HepG2 (cell line): ENCODE measurements around the gene SFTA2. TPM values are rescaled to one million over a fixed set of nuclear protein-coding genes. Genes with fewer than 3 reads are reported as not detected.

Source experiments
- CTCF ChIP-seq: sonication (generic); formaldehyde crosslinking; IDR thresholded peaks from 2 replicates; pipeline ENCODE4 v1.5.0; 2020; ENCODE audit warnings: mild to moderate bottlenecking, missing genetic modification reagents, moderate library complexity
- ERF ChIP-seq: IDR thresholded peaks from 2 replicates; pipeline ENCODE4 v1.6.1; 2018; ENCODE audit warnings: missing biosample characterization, missing genetic modification reagents
- HDAC1 ChIP-seq: sonication (generic); formaldehyde crosslinking; IDR thresholded peaks from 2 replicates; pipeline ENCODE4 v1.5.1; 2020; ENCODE audit warnings: mild to moderate bottlenecking, missing genetic modification reagents
- MIXL1 ChIP-seq: IDR thresholded peaks from 2 replicates; pipeline ENCODE4 v1.6.1; 2016
- NR2C2 ChIP-seq: sonication (generic); formaldehyde crosslinking; IDR thresholded peaks from 2 replicates; pipeline ENCODE4 v1.4.0; 2020; ENCODE audit warnings: missing genetic modification reagents, mild to moderate bottlenecking, moderate library complexity, borderline replicate concordance
- SP1 ChIP-seq, 2 experiments: fragments of 450-650 bp in 1 of 2; sonication (generic) in 1 of 2; formaldehyde crosslinking in 1 of 2; IDR thresholded peaks; 2 replicates each; pipeline versions ENCODE4 v1.4.0 to v1.6.1; 2016 to 2020; ENCODE audit warnings: missing genetic modification reagents in 1 of 2
- TRAFD1 ChIP-seq: sonication (generic); formaldehyde crosslinking; IDR thresholded peaks from 2 replicates; pipeline ENCODE4 v1.5.1; 2020; ENCODE audit warnings: missing genetic modification reagents, mild to moderate bottlenecking, borderline replicate concordance
- XRCC5 ChIP-seq: fragments of 200-400 bp; formaldehyde crosslinking; optimal IDR thresholded peaks from 2 replicates; pipeline ENCODE3; 2017; ENCODE audit warnings: mild to moderate bottlenecking, low read length
- YEATS2 ChIP-seq: sonication (generic); formaldehyde crosslinking; IDR thresholded peaks from 2 replicates; pipeline ENCODE4 v1.4.0; 2020; ENCODE audit warnings: missing genetic modification reagents, borderline replicate concordance
- ZBTB43 ChIP-seq: sonication (generic); formaldehyde crosslinking; conservative IDR thresholded peaks from 2 replicates; pipeline ENCODE4 v1.4.0; 2020; ENCODE audit warnings: missing genetic modification reagents
- ZNF18 ChIP-seq: sonication (generic); formaldehyde crosslinking; IDR thresholded peaks from 2 replicates; pipeline ENCODE4 v1.8.0; 2022; ENCODE audit warnings: mild to moderate bottlenecking, missing genetic modification reagents; ENCODE audit not compliant: insufficient replicate concordance
- ZNF337 ChIP-seq: sonication (generic); formaldehyde crosslinking; IDR thresholded peaks from 2 replicates; pipeline ENCODE4 v1.5.1; 2020; ENCODE audit warnings: missing genetic modification reagents, low read depth, mild to moderate bottlenecking, borderline replicate concordance
- ZNF547 ChIP-seq: sonication (generic); formaldehyde crosslinking; IDR thresholded peaks from 2 replicates; pipeline ENCODE4 v1.5.1; 2020; ENCODE audit warnings: mild to moderate bottlenecking, missing genetic modification reagents
- ZNF710 ChIP-seq: sonication (generic); formaldehyde crosslinking; IDR thresholded peaks from 2 replicates; pipeline ENCODE4 v1.5.0; 2020; ENCODE audit warnings: mild to moderate bottlenecking, missing genetic modification reagents, borderline replicate concordance
- ZNF737 ChIP-seq: sonication (generic); formaldehyde crosslinking; IDR thresholded peaks from 2 replicates; pipeline ENCODE4 v1.5.0; 2020; ENCODE audit warnings: missing genetic modification reagents, mild to moderate bottlenecking, borderline replicate concordance
- ZNF800 ChIP-seq: sonication (generic); formaldehyde crosslinking; IDR thresholded peaks from 2 replicates; pipeline ENCODE4 v1.4.0; 2020; ENCODE audit warnings: missing genetic modification reagents
- polyA plus RNA-seq, 8 experiments: library from polyadenylated mRNA; depleted of rRNA in 3 of 8; stranded (reverse) in 7 of 8; unstranded in 1 of 8; fragments of >200 nt; fragmentation: Illumina TruSeq in 4 of 8; extraction: Trizol in 4 of 8; gene quantifications; 2 replicates each; pipeline versions ENCODE4 v1.2.1 to v1.2.3, GENCODE V29; 2011 to 2016; ENCODE audit warnings: low read depth in 4 of 8, missing spikeins in 1 of 8, mixed read lengths in 1 of 8; ENCODE audit not compliant: insufficient read depth in 1 of 8
- total RNA-seq, 5 experiments: library from RNA; depleted of rRNA; stranded (reverse); fragments of >200 nt; fragmentation: Illumina TruSeq; extraction: Trizol; gene quantifications; 2 replicates each; pipeline ENCODE4 v1.2.3, GENCODE V29; 2016; ENCODE audit warnings: low read depth in 1 of 5

Gene SFTA2
- total and polyA plus RNA-seq, 2 of the 13 experiments (the other 11 are each of a cell fraction or from before 2014, with no cell fraction given) = not detected

GRCh38 chr6:30914076-30914853 lies 17.7 kb downstream of the SFTA2 start, which contains the start of gene VARS2 (continued):
- TF ChIP-seq ZNF800 (CRISPR knock-in tag) (peak; percentile 94), CTCF (CRISPR knock-in tag) (peak; percentile 81), SP1 (IDR thresholded peaks at IDR 0.05) (no peak), SP1 (CRISPR knock-in tag; IDR thresholded peaks at IDR 0.05) (peak; percentile 91), ZBTB43 (CRISPR knock-in tag) (peak; percentile 85), ZNF710 (CRISPR knock-in tag) (peak; percentile 95), ZNF547 (peak; percentile 88), TRAFD1 (CRISPR knock-in tag) (no peak), ERF (CRISPR knock-in tag) (peak; percentile 85), NR2C2 (CRISPR knock-in tag) (0 out of 2 replicates have a peak, but pooled peaks have one; percentile 49), XRCC5 (peak; percentile 84), YEATS2 (peak; percentile 96), ZNF337 (CRISPR knock-in tag) (peak; percentile 91; the same call in 1 of the 2 replicates), ZNF737 (peak; percentile 93; the same call in 1 of the 2 replicates), MIXL1 (CRISPR knock-in tag) (peak; percentile 85), ZNF18 (no peak), HDAC1 (CRISPR knock-in tag) (peak; percentile 90)
